PC-3 (cell line): ENCODE results near the gene CASK. TPM values are rescaled to one million over a fixed set of nuclear protein-coding genes. Genes with fewer than 3 reads are reported as not detected.
"Not testable (repeated sequence)": the region's sequence is repeated elsewhere in the genome, so short reads cannot be mapped to it uniquely, and the experiment has no call there.

Source experiments
- ATAC-seq: fragments of 200-7000 bp; cut with Tn5 transposase; 2 replicates; pipeline ENCODE4 v1.9.1; 2020; ENCODE audit warnings: mild to moderate bottlenecking, moderate library complexity
- BruUV-seq: library from RNA; stranded (reverse); fragments of 400-500 nt; replicated peaks from 2 replicates; lab custom pipeline; 2021; lab: Mats Ljungman, UMichigan
- CTCF ChIA-PET: fragments of 300-600 bp; sonication (Branson Sonifier 250); formaldehyde crosslinking; loops from one replicate; lab custom pipeline; 2022; ENCODE audit warnings: antibody characterized with exemption; lab: Charles Lee
- POLR2A ChIA-PET: fragments of 300-600 bp; sonication (Branson Sonifier 250); formaldehyde crosslinking; loops from one replicate; lab custom pipeline; 2022; ENCODE audit warnings: antibody characterized with exemption; ENCODE audit not compliant: unreplicated experiment; lab: Charles Lee
- DNase-seq: peaks from one replicate; pipeline ENCODE4 v3.0.0-alpha.2; 2015
- H2AFZ ChIP-seq: fragments of 300-600 bp; sonication (generic); 2 replicates; pipeline ENCODE4 v1.6.0; 2016; ENCODE audit warnings: antibody characterized with exemption, low read length
- H3F3A ChIP-seq: fragments of 300-600 bp; sonication (generic); one replicate; pipeline ENCODE4 v1.6.0; 2017; ENCODE audit warnings: antibody characterized with exemption, low read length, control low read depth, mild to moderate bottlenecking; ENCODE audit not compliant: unreplicated experiment
- H3K27ac ChIP-seq: fragments of 300-600 bp; sonication (generic); 2 replicates; pipeline ENCODE4 v1.5.1; 2016; ENCODE audit warnings: mild to moderate bottlenecking, low read length
- H3K27me3 ChIP-seq: fragments of 300-600 bp; sonication (generic); 2 replicates; pipeline ENCODE4 v1.6.1; 2016; ENCODE audit warnings: low read length, mixed read lengths
- H3K36me3 ChIP-seq: fragments of 300-600 bp; sonication (generic); 2 replicates; pipeline ENCODE4 v1.6.1; 2016; ENCODE audit warnings: low read depth, mixed run types, low read length, mixed read lengths
- H3K4me1 ChIP-seq: fragments of 300-600 bp; sonication (generic); 2 replicates; pipeline ENCODE4 v1.5.1; 2016; ENCODE audit warnings: low read length; ENCODE audit not compliant: insufficient read depth
- H3K4me2 ChIP-seq: fragments of 300-600 bp; sonication (generic); 2 replicates; pipeline ENCODE4 v1.6.0; 2016; ENCODE audit warnings: low read length
- H3K4me3 ChIP-seq: fragments of 300-600 bp; sonication (generic); 2 replicates; pipeline ENCODE4 v1.5.1; 2016; ENCODE audit warnings: mild to moderate bottlenecking, low read length, mixed read lengths
- H3K79me2 ChIP-seq: fragments of 300-600 bp; sonication (generic); 2 replicates; pipeline ENCODE4 v1.6.1; 2017; ENCODE audit warnings: low read length, mixed read lengths
- H3K9ac ChIP-seq: fragments of 300-600 bp; sonication (generic); 2 replicates; pipeline ENCODE4 v1.6.0; 2016; ENCODE audit warnings: mild to moderate bottlenecking, low read length
- H3K9me2 ChIP-seq: fragments of 300-600 bp; sonication (generic); replicated peaks from 2 replicates; pipeline ENCODE4 v1.6.1; 2016; ENCODE audit warnings: mixed run types, low read length, mixed read lengths
- H3K9me3 ChIP-seq: fragments of 300-600 bp; sonication (generic); 2 replicates; pipeline ENCODE4 v1.6.1; 2016; ENCODE audit warnings: low read length, mixed read lengths
- H4K20me1 ChIP-seq: fragments of 300-600 bp; sonication (generic); 2 replicates; pipeline ENCODE4 v1.6.1; 2016; ENCODE audit warnings: low read length, mixed read lengths
- CTCF ChIP-seq: fragments of 300-600 bp; sonication (generic); conservative IDR thresholded peaks from 2 replicates; pipeline ENCODE4 v1.5.1; 2017; ENCODE audit warnings: antibody characterized with exemption, low read depth, mild to moderate bottlenecking, low read length
- EZH2 ChIP-seq: fragments of 300-600 bp; sonication (generic); IDR thresholded peaks from one replicate; pipeline ENCODE4 v1.6.1; 2017; ENCODE audit warnings: antibody characterized with exemption, mild to moderate bottlenecking, low read length; ENCODE audit not compliant: unreplicated experiment
- EZH2phosphoT487 ChIP-seq: fragments of 300-600 bp; sonication (generic); IDR thresholded peaks from 2 replicates; pipeline ENCODE4 v1.6.1; 2018; ENCODE audit warnings: mild to moderate bottlenecking, antibody characterized with exemption, low read length, borderline replicate concordance
- intact Hi-C: fragments of 100-400 bp; cut with micrococcal nuclease; formaldehyde crosslinking; loops from 2 replicates; pipeline ENCODE4 v1.9.0; 2023
- total RNA-seq: library from RNA; depleted of rRNA; stranded (reverse); fragments of >200 nt; gene quantifications from 2 replicates; pipeline ENCODE4 v1.2.3, GENCODE V29; 2014

The CASK gene
- total RNA-seq, 1 experiment from 2014 or later: 21.4 TPM

DNA sequence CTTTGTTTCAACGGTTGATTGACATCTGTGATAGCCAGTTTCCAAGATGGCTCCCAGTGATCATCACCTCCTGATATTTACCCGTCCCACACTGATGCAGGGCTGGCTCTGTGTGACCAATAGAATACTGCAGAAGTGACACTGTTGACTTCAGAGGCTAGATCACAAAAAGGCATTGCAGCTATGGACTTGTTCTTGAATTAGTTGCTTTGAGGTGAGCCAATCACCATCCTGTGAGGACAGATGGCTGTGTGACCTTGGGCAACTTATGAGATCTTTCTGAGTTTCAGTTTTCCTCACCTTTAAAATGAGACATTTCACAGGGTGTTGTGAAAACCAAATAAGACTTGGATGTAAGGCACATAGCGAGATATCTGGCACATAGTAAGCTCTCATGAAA lies 201.1 kb downstream of the CASK start:
- no peaks in the 10 kb centered on the region for H3K9me3 ChIP-seq
- H3F3A ChIP-seq: no peaks in the 10 kb centered on the region
- CTCF ChIA-PET: no interaction called here
- no peaks in the 10 kb centered on the region for H3K4me1 ChIP-seq
- H3K9me2 ChIP-seq: no peaks in the 10 kb centered on the region
- H4K20me1 ChIP-seq: no peaks in the 10 kb centered on the region
- no peak overlapping the region for H2AFZ ChIP-seq
- POLR2A ChIA-PET: no interaction called here
- H3K79me2 ChIP-seq: no peaks in the 10 kb centered on the region
- H3K36me3 ChIP-seq: no peaks in the 10 kb centered on the region; the same call in 1 of the 2 replicates
- ATAC-seq (no peak), DNase-seq (no peak)
- H3K27me3 ChIP-seq: no peaks in the 10 kb centered on the region
- no TSS peak for BruUV-seq
- no peak overlapping the region for H3K4me3 ChIP-seq
- intact Hi-C loops: no loop called here
- H3K4me2 ChIP-seq: no peak overlapping the region
- TF ChIP-seq CTCF (no peak), EZH2phosphoT487 (no peak), EZH2 (no peak)
- H3K9ac ChIP-seq: no peak overlapping the region
- no peak overlapping the region for H3K27ac ChIP-seq

DNA sequence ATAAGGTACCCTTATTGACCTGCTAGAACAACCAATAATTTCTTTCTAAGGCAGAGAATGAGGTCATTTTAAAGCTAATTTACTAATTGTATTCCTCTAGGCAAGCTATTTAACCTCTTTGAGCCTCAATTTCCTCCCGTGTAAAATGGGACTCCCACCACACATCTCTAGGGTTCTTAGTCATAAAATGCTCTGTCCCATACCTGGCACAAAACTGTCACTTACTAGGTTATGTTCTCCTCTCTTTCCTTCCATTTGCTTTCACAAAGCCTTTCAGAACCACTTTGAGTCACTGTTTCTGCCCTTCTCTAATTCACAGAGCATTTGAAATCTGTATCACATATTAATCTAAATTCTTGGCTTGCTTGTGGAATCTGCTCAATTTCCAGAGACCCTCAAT lies 201.8 kb downstream of the CASK start:
- no peak overlapping the region for H3K4me2 ChIP-seq
- DNase-seq (no peak), ATAC-seq (no peak)
- no peaks in the 10 kb centered on the region for H3K79me2 ChIP-seq
- no peaks in the 10 kb centered on the region for H3K4me1 ChIP-seq
- no TSS peak for BruUV-seq
- no peaks in the 10 kb centered on the region for H3K27me3 ChIP-seq
- H2AFZ ChIP-seq: no peak overlapping the region
- CTCF ChIA-PET: no interaction called here
- no peaks in the 10 kb centered on the region; the same call in 1 of the 2 replicates for H3K36me3 ChIP-seq
- POLR2A ChIA-PET: no interaction called here
- intact Hi-C loops: no loop called here
- no peaks in the 10 kb centered on the region for H3K9me2 ChIP-seq
- H3K4me3 ChIP-seq: no peak overlapping the region
- TF ChIP-seq EZH2phosphoT487 (no peak), CTCF (no peak), EZH2 (no peak)
- H4K20me1 ChIP-seq: no peaks in the 10 kb centered on the region
- no peaks in the 10 kb centered on the region for H3K9me3 ChIP-seq
- H3K27ac ChIP-seq: no peak overlapping the region
- no peak overlapping the region for H3K9ac ChIP-seq
- H3F3A ChIP-seq: no peaks in the 10 kb centered on the region

GRCh38 chrX:41720125-41720779 lies 203.1 kb downstream of the CASK start:
- no TSS peak for BruUV-seq
- H4K20me1 ChIP-seq: no peaks in the 10 kb centered on the region
- no peak overlapping the region for H3K9ac ChIP-seq
- H3K27ac ChIP-seq: no peak overlapping the region
- ATAC-seq: no peak
- no peak overlapping the region for H3K4me2 ChIP-seq
- intact Hi-C loops: no loop called here
- ChIA-PET POLR2A (no interaction called here), CTCF (no interaction called here)
- H3K4me3 ChIP-seq: no peak overlapping the region
- no peaks in the 10 kb centered on the region for H3K4me1 ChIP-seq
- no peaks in the 10 kb centered on the region for H3K79me2 ChIP-seq
- no peak for DNase-seq
- H2AFZ ChIP-seq: no peak overlapping the region
- TF ChIP-seq EZH2phosphoT487 (no peak), CTCF (no peak), EZH2 (no peak)
- H3K9me2 ChIP-seq: no peaks in the 10 kb centered on the region
- no peaks in the 10 kb centered on the region for H3F3A ChIP-seq
- H3K27me3 ChIP-seq: no peaks in the 10 kb centered on the region
- H3K9me3 ChIP-seq: no peaks in the 10 kb centered on the region
- no peaks in the 10 kb centered on the region; the same call in 1 of the 2 replicates for H3K36me3 ChIP-seq

GRCh38 chrX:41719610-41720009 lies 203.7 kb downstream of the CASK start:
- H3K36me3 ChIP-seq, CTCF ChIA-PET, ATAC-seq, H3K27ac ChIP-seq, H3K4me1 ChIP-seq, H2AFZ ChIP-seq, DNase-seq, H4K20me1 ChIP-seq, H3K9ac ChIP-seq, H3K27me3 ChIP-seq, intact Hi-C loops, H3K9me3 ChIP-seq, H3K4me2 ChIP-seq, H3F3A ChIP-seq, H3K4me3 ChIP-seq, POLR2A ChIA-PET, BruUV-seq, H3K9me2 ChIP-seq, H3K79me2 ChIP-seq: not testable (repeated sequence)
